CD14-positive monocyte (primary cell): ENCODE measurements around the gene GOLIM4. TPM values are rescaled to one million over a fixed set of nuclear protein-coding genes. Genes with fewer than 3 reads are reported as not detected.

Experiments used
- DNase-seq, 3 donors: peaks; one replicate each; pipeline ENCODE4 v3.0.0-alpha.2; 2011 to 2022
- H2AFZ ChIP-seq: 2 replicates; pipeline ENCODE4 v1.6.0; 2012; ENCODE audit warnings: mild to moderate bottlenecking, low read depth, low read length, inconsistent platforms; ENCODE audit not compliant: insufficient read depth, poor library complexity, severe bottlenecking
- H3K27ac ChIP-seq, 2 donors: 1 replicate in 1 of 2; 2 replicates in 1 of 2; pipeline ENCODE4 v1.5.1; 2012 to 2013; ENCODE audit warnings: low read length in 2 of 2, control low read depth in 1 of 2, inconsistent platforms in 1 of 2, low read depth in 1 of 2, mild to moderate bottlenecking in 1 of 2
- H3K27me3 ChIP-seq, 2 donors: one replicate each; pipeline versions ENCODE4 v1.6.0 to v1.6.1; 2011 to 2013; ENCODE audit warnings: low read length in 2 of 2; ENCODE audit not compliant: control insufficient read depth in 2 of 2, insufficient read depth in 2 of 2
- H3K36me3 ChIP-seq, 2 donors: replicated peaks in 1 of 2; 1 replicate in 1 of 2; 2 replicates in 1 of 2; pipeline versions ENCODE4 v1.5.1 to v1.6.1; 2012 to 2013; ENCODE audit warnings: low read length in 2 of 2, control low read depth in 1 of 2, inconsistent platforms in 1 of 2, mild to moderate bottlenecking in 1 of 2; ENCODE audit not compliant: insufficient read depth in 2 of 2, control insufficient read depth in 1 of 2
- H3K4me1 ChIP-seq, 2 donors: 1 replicate in 1 of 2; 2 replicates in 1 of 2; pipeline versions ENCODE4 v1.5.1 to v1.6.1; 2012 to 2013; ENCODE audit warnings: low read length in 2 of 2, control low read depth in 1 of 2, inconsistent platforms in 1 of 2, mild to moderate bottlenecking in 1 of 2, moderate library complexity in 1 of 2; ENCODE audit not compliant: insufficient read depth in 2 of 2, control insufficient read depth in 1 of 2
- H3K4me2 ChIP-seq: replicated peaks from 2 replicates; pipeline ENCODE3; 2012; ENCODE audit warnings: low read length, moderate library complexity, mild to moderate bottlenecking; ENCODE audit not compliant: poor library complexity, severe bottlenecking; ENCODE audit errors: extremely low read depth
- H3K4me3 ChIP-seq, 3 experiments: fragments of 200-600 bp in 1 of 3; sonication (generic) in 1 of 3; replicated peaks in 1 of 3; 1 replicate in 2 of 3; 2 replicates in 1 of 3; pipeline ENCODE4 v1.5.1; 2011 to 2013; ENCODE audit warnings: low read length in 3 of 3, mild to moderate bottlenecking in 3 of 3, control low read depth in 2 of 3, low read depth in 2 of 3, inconsistent platforms in 1 of 3, moderate library complexity in 1 of 3
- H3K79me2 ChIP-seq: 2 replicates; pipeline ENCODE4 v1.6.0; 2012; ENCODE audit warnings: mild to moderate bottlenecking, control low read depth, inconsistent platforms, low read length, moderate library complexity; ENCODE audit not compliant: insufficient read depth
- H3K9ac ChIP-seq: 2 replicates; pipeline ENCODE4 v1.6.0; 2017; ENCODE audit warnings: low read length, mild to moderate bottlenecking; ENCODE audit not compliant: insufficient read depth, poor library complexity, severe bottlenecking
- H3K9me3 ChIP-seq, 2 donors: replicated peaks in 1 of 2; 1 replicate in 1 of 2; 2 replicates in 1 of 2; pipeline versions ENCODE4 v1.5.1 to v1.6.1; 2012 to 2013; ENCODE audit warnings: low read length in 2 of 2, control low read depth in 1 of 2; ENCODE audit not compliant: control insufficient read depth in 1 of 2, insufficient read depth in 1 of 2
- H4K20me1 ChIP-seq: 2 replicates; pipeline ENCODE4 v1.6.0; 2012; ENCODE audit warnings: mild to moderate bottlenecking, low read length, control low read depth, moderate library complexity; ENCODE audit not compliant: insufficient read depth
- H3K27ac Mint-ChIP-seq, 7 donors: one replicate each; pipeline ENCODE4 v1.8.0; 2020; ENCODE audit warnings: mild to moderate bottlenecking in 7 of 7, mixed read lengths in 7 of 7, moderate library complexity in 6 of 7, inconsistent platforms in 2 of 7
- H3K27me3 Mint-ChIP-seq, 3 donors: one replicate each; pipeline ENCODE4 v1.8.0; 2021 to 2022; ENCODE audit warnings: low read depth in 3 of 3, mild to moderate bottlenecking in 3 of 3, mixed read lengths in 3 of 3, moderate library complexity in 3 of 3, inconsistent platforms in 1 of 3
- H3K36me3 Mint-ChIP-seq, 2 donors: one replicate each; pipeline ENCODE4 v1.8.0; 2020; ENCODE audit warnings: mixed read lengths in 2 of 2, inconsistent platforms in 1 of 2, mild to moderate bottlenecking in 1 of 2
- H3K4me1 Mint-ChIP-seq: one replicate; pipeline ENCODE4 v1.8.0; 2020; ENCODE audit warnings: mild to moderate bottlenecking, mixed read lengths
- H3K4me3 Mint-ChIP-seq, 2 donors: one replicate each; pipeline ENCODE4 v1.8.0; 2020; ENCODE audit warnings: mild to moderate bottlenecking in 2 of 2, mixed read lengths in 2 of 2, moderate library complexity in 1 of 2
- H3K9me3 Mint-ChIP-seq, 7 donors: one replicate each; pipeline ENCODE4 v1.8.0; 2020 to 2022; ENCODE audit warnings: mixed read lengths in 7 of 7, mild to moderate bottlenecking in 6 of 7, moderate library complexity in 6 of 7, inconsistent platforms in 2 of 7
- CTCF ChIP-seq: fragments of 200-600 bp; IDR thresholded peaks from one replicate; pipeline ENCODE4 v1.8.0; 2022; ENCODE audit warnings: antibody characterized with exemption, mild to moderate bottlenecking
- WGBS: methylation state at CpG from one replicate; pipeline ENCODE4 v1.1.5; 2013; ENCODE audit warnings: missing lambda C conversion rate; ENCODE audit not compliant: insufficient coverage; 5-methylcytosine and 5-hydroxymethylcytosine counted together
- intact Hi-C, 2 donors: fragments of 100-400 bp; cut with micrococcal nuclease; formaldehyde crosslinking; loops; one replicate each; pipeline versions ENCODE4 v1.15.0 to v1.15.1; 2023
- polyA plus RNA-seq, 3 donors: library from polyadenylated mRNA; depleted of rRNA in 1 of 3; unstranded in 2 of 3; stranded (reverse) in 1 of 3; fragments of 300-500 nt in 2 of 3; fragments of >200 nt in 1 of 3; fragmentation: Illumina TruSeq in 2 of 3; gene quantifications; 1 replicate in 2 of 3; 2 replicates in 1 of 3; pipeline ENCODE4 v1.2.3, GENCODE V29; 2012 to 2021

The GOLIM4 gene
- polyA plus RNA-seq, 3 donors: 3.5 to 6.4 (median 5.8) TPM

GRCh38 chr3:168127466-168127865 lies 31.7 kb upstream of the GOLIM4 start:
- DNase-seq: no peak
- peaks cover 13 to 25% (median 16%) of the 10 kb centered on the region in 7 donors for H3K9me3 Mint-ChIP-seq
- intact Hi-C loops: no loop called here
- WGBS: no CpG with 5 or more reads among the region's 1 CpG
- peaks cover 0 to 12% of the 10 kb centered on the region in 2 donors for H3K9me3 ChIP-seq
- no peaks in the 10 kb centered on the region for H3K4me1 Mint-ChIP-seq
- no peaks in the 10 kb centered on the region for H3K79me2 ChIP-seq
- no peak overlapping the region for H3K4me2 ChIP-seq
- H3K36me3 ChIP-seq: no peaks in the 10 kb centered on the region
- no peak overlapping the region for H3K27ac ChIP-seq
- no peaks in the 10 kb centered on the region for H3K27me3 ChIP-seq
- no peak overlapping the region for H3K27ac Mint-ChIP-seq
- H3K4me1 ChIP-seq: no peaks in the 10 kb centered on the region
- H4K20me1 ChIP-seq: no peaks in the 10 kb centered on the region
- no peaks in the 10 kb centered on the region for H3K27me3 Mint-ChIP-seq
- no peak overlapping the region for H3K4me3 Mint-ChIP-seq
- no peak overlapping the region for H3K9ac ChIP-seq
- no peaks in the 10 kb centered on the region for H3K36me3 Mint-ChIP-seq
- no peak overlapping the region for H2AFZ ChIP-seq
- TF ChIP-seq CTCF: no peak
- H3K4me3 ChIP-seq: no peak overlapping the region

GRCh38 chr3:168124791-168125190 lies 29.1 kb upstream of the GOLIM4 start:
- Histone ChIP-seq H3K27me3 (no peaks in the 10 kb centered on the region), H3K36me3 (no peaks in the 10 kb centered on the region), H3K9me3 (peaks cover 0 to 12% of the 10 kb centered on the region in 2 donors), H3K79me2 (no peaks in the 10 kb centered on the region), H3K4me1 (no peaks in the 10 kb centered on the region), H3K27ac (no peak overlapping the region), H4K20me1 (no peaks in the 10 kb centered on the region), H3K9ac (no peak overlapping the region), H3K4me2 (no peak overlapping the region), H3K4me3 (no peak overlapping the region), H2AFZ (no peak overlapping the region)
- TF ChIP-seq CTCF: no peak
- Mint-ChIP-seq H3K4me3 (no peak overlapping the region), H3K4me1 (no peaks in the 10 kb centered on the region), H3K9me3 (peaks cover 7 to 22% (median 13%) of the 10 kb centered on the region in 7 donors), H3K36me3 (no peaks in the 10 kb centered on the region), H3K27me3 (no peaks in the 10 kb centered on the region), H3K27ac (no peak overlapping the region)
- intact Hi-C loops: no loop called here
- no peak for DNase-seq
- WGBS: no CpG with 5 or more reads among the region's 7 CpGs
